H1 (cell line): ENCODE measurements around the gene MSANTD4.

ENCODE experiments used
- CTCF ChIP-seq, 3 experiments: IDR thresholded peaks; 1 replicate in 2 of 3; 2 replicates in 1 of 3; pipeline versions ENCODE4 v1.5.1 to v1.6.1; 2011; ENCODE audit warnings: low read length in 3 of 3, mild to moderate bottlenecking in 3 of 3, inconsistent platforms in 2 of 3, low read depth in 1 of 3, moderate library complexity in 1 of 3; ENCODE audit not compliant: insufficient read depth in 1 of 3; ENCODE audit errors: control extremely low read depth in 1 of 3
- E2F6 ChIP-seq: IDR thresholded peaks from 2 replicates; pipeline ENCODE4 v1.6.1; 2012; ENCODE audit warnings: inconsistent platforms
- EP300 ChIP-seq, 2 experiments: IDR thresholded peaks; 1 replicate in 1 of 2; 2 replicates in 1 of 2; pipeline ENCODE4 v1.6.1; 2011 to 2012; ENCODE audit warnings: low read depth in 2 of 2, low read length in 2 of 2, mild to moderate bottlenecking in 2 of 2, borderline replicate concordance in 1 of 2, inconsistent platforms in 1 of 2, moderate library complexity in 1 of 2
- GABPA ChIP-seq: IDR thresholded peaks from 2 replicates; pipeline ENCODE4 v1.6.1; 2011; ENCODE audit warnings: mild to moderate bottlenecking, low read length, moderate library complexity, borderline replicate concordance; ENCODE audit not compliant: insufficient read depth
- MAFK ChIP-seq: IDR thresholded peaks from 2 replicates; pipeline ENCODE4 v1.6.1; 2012; ENCODE audit warnings: low read depth, mild to moderate bottlenecking, improper control_type of control experiment, low read length

- no peak for TF ChIP-seq E2F6
- no peak for TF ChIP-seq CTCF (IDR thresholded peaks at IDR 0.05; ENCODE audit: control extremely low read depth in 1 of 3, insufficient read depth in 1 of 3, low read depth in 1 of 3, low read length in 3 of 3)
- TF ChIP-seq MAFK: no peak
- no peak for TF ChIP-seq GABPA
- TF ChIP-seq EP300 (IDR thresholded peaks at IDR 0.05; ENCODE audit: borderline replicate concordance in 1 of 2, low read depth in 2 of 2, low read length in 2 of 2): no peak
These were observed 37.6 kb upstream of the MSANTD4 start for GRCh38 chr11:106059617-106060016.
